Spleen (tissue), 7 donors: ENCODE results near the gene NTS.

Experiments used
- CTCF ChIP-seq, 11 experiments: fragments of 200-600 bp in 7 of 11; fragments of 450-650 bp in 4 of 11; sonication (generic) in 4 of 11; IDR thresholded peaks in 8 of 11; conservative IDR thresholded peaks in 3 of 11; 1 replicate in 7 of 11; 2 replicates in 4 of 11; pipeline versions ENCODE4 v1.4.0 to v1.8.0; 2016 to 2021; ENCODE audit warnings: antibody characterized with exemption in 11 of 11, inconsistent platforms in 4 of 11, mild to moderate bottlenecking in 1 of 11
- POLR2A ChIP-seq, 3 donors: fragments of 450-650 bp; IDR thresholded peaks; one replicate each; pipeline ENCODE4 v1.5.1; 2017; ENCODE audit warnings: antibody characterized with exemption in 3 of 3, mild to moderate bottlenecking in 1 of 3
- POLR2AphosphoS5 ChIP-seq, 3 donors: sonication (generic); formaldehyde crosslinking; IDR thresholded peaks; one replicate each; pipeline ENCODE4 v1.5.1; 2017; ENCODE audit warnings: antibody characterized with exemption in 3 of 3
- donor health status: DM: no; HTN: no; CAD: no; lungs with moderate emphysema.
- donor health status: DM: no; HTN: no; CAD: no.
- donor health status: DM: no; HTN: no; CAD: no.

GRCh38 chr12:85883763-85884162 is 9.7 kb downstream of the NTS start:
- TF ChIP-seq POLR2A (IDR thresholded peaks at IDR 0.05): no peak
- TF ChIP-seq CTCF (IDR thresholded peaks at IDR 0.05 in 8 of 11, conservative IDR thresholded peaks at IDR 0.05 in 3 of 11): no peak
- no peak for TF ChIP-seq POLR2AphosphoS5 (IDR thresholded peaks at IDR 0.05)
